ENCODE results near the gene ZNF276.
"Not testable (repeated sequence)": the region's sequence is repeated elsewhere in the genome, so short reads cannot be mapped to it uniquely, and the experiment has no call there.

ZNF276 gene

DNA sequence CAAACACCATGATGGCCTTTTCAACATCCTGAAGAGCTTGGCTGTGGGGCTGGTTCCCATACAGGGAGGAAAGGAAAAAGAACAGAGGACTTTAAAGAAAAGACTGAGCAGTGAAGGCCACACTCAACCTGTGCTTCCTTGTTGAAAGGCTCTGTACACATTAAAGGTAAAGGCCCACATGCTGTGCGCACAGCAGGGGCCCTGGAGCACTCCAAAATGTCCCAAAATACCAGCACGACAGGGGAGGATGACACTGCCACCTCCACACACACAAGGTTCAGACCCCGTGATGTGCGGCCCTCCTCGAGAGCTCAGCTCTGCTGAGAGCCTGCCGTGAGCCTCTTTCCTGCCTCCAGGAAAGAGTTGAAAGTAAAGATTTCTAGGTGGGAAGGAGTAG, 58.6 kb downstream of the ZNF276 start:
- H3K4me3 ChIP-seq (ENCODE audit: low read length) = no peak overlapping the region
- no peak for DNase-seq (ENCODE audit: low read depth)
- TF ChIP-seq, protein P1, sequence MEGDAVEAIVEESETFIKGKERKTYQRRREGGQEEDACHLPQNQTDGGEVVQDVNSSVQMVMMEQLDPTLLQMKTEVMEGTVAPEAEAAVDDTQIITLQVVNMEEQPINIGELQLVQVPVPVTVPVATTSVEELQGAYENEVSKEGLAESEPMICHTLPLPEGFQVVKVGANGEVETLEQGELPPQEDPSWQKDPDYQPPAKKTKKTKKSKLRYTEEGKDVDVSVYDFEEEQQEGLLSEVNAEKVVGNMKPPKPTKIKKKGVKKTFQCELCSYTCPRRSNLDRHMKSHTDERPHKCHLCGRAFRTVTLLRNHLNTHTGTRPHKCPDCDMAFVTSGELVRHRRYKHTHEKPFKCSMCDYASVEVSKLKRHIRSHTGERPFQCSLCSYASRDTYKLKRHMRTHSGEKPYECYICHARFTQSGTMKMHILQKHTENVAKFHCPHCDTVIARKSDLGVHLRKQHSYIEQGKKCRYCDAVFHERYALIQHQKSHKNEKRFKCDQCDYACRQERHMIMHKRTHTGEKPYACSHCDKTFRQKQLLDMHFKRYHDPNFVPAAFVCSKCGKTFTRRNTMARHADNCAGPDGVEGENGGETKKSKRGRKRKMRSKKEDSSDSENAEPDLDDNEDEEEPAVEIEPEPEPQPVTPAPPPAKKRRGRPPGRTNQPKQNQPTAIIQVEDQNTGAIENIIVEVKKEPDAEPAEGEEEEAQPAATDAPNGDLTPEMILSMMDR (conservative IDR thresholded peaks at IDR 0.05; ENCODE audit: low read depth, low read length) = no peak

DNA sequence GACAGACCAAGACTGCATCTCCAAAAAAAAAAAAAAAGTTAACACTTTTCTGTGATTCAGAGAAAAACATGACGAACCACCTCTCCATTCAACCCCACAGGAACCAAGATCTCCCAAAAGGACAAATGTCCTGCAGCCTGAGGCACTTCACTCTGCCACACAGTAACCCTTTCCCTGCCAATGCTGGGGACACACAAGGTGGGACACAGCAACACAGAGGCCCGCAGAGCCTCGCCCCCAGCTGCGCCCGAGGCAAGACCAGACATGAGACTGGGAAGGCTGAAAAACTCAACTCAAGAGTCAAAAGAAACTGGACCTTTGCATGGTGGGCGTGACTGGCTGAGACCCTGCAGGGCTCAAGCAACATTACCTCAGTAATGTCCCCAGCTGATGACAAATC, 61.2 kb downstream of the ZNF276 start:
- H3K4me3 ChIP-seq (ENCODE audit: low read length) = no peak overlapping the region
- DNase-seq (ENCODE audit: low read depth) = no peak
- TF ChIP-seq, protein P1 (conservative IDR thresholded peaks at IDR 0.05; ENCODE audit: low read depth, low read length) = no peak

DNA sequence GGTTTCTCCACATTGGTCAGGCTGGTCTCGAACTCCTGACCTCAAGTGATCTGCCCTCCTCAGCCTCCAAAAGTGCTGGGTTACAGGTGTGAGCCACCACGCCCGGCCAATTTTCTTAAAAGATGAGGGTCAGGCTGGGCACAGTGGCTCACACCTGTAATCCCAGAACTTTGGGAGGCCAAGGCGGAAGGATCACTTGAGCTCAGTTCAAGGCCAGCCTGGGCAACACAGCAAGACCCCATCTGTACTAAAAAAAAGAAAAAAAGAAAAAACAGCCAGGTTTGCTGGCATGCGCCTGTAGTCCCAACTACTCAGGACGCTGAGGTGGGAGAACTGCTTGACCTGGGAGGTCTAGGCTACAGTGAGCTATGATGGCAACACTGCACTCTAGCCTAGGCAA, 62.6 kb downstream of the ZNF276 start:
- H3K4me3 ChIP-seq (ENCODE audit: low read length); DNase-seq (ENCODE audit: low read depth): not testable (repeated sequence)

DNA sequence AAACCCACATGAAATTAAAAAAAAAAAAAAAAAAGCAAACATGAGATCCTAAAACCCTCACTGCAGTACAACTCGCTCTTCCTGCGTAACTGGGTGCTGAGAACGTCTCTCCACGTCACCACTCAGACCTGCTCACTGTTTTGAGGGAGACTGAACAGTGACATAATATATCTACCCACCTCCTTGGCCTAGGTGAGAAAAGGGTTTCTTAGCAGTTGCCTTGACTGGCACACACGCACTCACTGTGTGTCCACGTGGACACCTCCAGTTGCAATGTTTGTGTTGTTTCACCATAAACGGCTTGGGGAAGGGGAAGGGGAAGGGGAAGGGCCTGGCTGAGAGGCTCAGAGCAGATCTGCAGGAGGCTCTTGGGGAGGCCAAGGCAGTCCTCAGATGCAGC, 63.1 kb downstream of the ZNF276 start:
- TF ChIP-seq, protein P1 (conservative IDR thresholded peaks at IDR 0.05; ENCODE audit: low read depth, low read length) = no peak
- no peak overlapping the region for H3K4me3 ChIP-seq (ENCODE audit: low read length)
- no peak for DNase-seq (ENCODE audit: low read depth)

DNA sequence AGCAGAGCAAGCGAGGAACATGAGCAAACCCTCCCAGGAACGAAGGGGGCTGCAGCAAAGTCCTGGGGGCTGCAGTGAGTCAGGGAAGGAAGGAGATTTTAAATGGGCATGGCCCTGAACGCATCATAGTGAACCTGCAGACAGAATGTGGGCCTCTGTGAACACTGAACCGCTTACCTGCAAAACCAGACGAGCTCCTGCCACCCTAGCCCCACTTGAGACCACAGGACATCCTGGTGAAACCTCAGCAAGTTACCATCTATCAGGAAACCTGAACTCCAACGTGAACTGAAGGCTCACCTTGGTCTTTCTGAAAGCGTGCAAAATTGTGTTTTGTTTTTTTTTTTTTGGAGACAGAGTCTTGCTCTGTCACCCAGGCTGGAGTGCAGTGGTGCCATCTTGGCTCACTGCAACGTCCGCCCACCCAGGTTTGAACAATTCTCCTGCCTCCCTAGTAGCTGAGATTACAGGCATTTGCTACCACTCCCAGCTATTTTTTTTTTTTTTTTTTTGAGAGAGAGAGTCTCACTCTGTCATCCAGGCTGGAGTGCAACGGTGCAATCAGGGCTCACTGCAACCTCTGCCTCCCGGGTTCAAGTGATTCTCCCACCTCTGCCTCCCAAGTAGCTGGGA, 64.3 kb downstream of the ZNF276 start:
- H3K4me3 ChIP-seq (ENCODE audit: low read length) = no peak overlapping the region
- TF ChIP-seq, protein P1 (conservative IDR thresholded peaks at IDR 0.05; ENCODE audit: low read depth, low read length) = no peak
- no peak for DNase-seq (ENCODE audit: low read depth)

DNA sequence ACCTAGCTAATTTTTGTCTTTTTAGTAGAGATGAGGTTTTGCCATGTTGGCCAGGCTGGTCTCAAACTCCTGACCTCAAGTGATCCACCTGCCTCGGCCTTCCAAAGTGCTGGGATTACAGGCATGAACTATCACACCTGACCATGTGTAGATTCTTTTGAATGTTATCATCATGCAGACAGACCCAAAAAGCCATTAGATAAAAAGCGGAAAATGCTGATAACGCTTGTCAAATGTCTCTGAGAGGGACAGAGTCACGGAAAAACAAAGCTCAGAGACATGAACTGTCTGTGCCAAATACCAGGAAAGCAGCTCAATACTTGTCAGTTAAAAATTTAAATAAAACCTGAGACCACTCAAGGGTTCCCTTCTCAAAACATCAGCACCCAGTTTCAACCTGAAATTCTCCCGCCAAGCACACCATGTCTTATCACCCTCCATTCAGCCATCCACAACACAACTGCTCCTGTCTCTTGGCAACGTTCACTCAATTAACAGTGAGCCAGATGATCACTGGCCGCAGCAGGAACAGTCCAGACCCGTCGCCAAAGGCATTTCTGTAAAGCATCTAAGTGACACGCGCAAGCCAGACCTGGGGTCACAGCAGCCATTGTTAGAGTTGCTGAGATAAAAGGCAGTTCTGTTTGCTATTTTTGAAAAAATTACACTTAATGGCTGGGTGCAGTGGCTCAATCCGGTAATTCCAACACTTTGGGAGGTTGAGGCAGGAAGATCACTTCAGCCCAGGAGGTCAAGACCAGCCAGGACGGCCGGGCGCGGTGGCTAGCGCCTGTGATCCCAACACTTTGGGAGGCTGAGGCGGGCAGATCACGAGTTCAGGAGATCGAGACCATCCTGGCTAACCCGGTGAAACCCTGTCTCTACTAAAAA, 65.4 kb downstream of the ZNF276 start:
- H3K4me3 ChIP-seq (ENCODE audit: low read length) = no peak overlapping the region
- TF ChIP-seq, protein P1 (conservative IDR thresholded peaks at IDR 0.05; ENCODE audit: low read depth, low read length) = no peak
- DNase-seq (ENCODE audit: low read depth) = no peak

DNA sequence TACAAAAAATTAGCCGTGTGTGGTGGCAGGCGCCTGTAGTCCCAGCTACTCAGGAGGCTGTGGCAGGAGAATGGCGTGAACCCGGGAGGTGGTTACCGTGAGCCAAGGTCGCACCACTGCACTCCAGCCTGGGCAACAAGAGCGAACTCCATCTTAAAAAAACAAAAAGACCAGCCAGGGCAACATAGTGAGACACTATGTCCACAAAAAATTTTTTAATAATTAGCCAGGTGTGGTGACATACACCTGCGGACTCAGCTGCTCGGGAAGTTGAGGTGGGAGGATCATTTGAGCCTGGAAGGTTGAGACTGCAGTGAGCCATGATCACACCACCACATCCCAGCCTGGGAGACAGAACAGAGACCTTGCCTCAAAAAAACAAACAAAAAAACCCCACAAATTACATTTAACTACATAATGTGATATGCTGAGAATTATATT, 66.0 kb downstream of the ZNF276 start:
- no peak overlapping the region for H3K4me3 ChIP-seq (ENCODE audit: low read length)
- TF ChIP-seq, protein P1 (conservative IDR thresholded peaks at IDR 0.05; ENCODE audit: low read depth, low read length) = no peak
- DNase-seq (ENCODE audit: low read depth) = no peak
